Measurements from ENCODE around the gene AKT1. TPM values are rescaled to one million over a fixed set of nuclear protein-coding genes. Genes with fewer than 3 reads are reported as not detected.
"Not testable (repeated sequence)": the region's sequence is repeated elsewhere in the genome, so short reads cannot be mapped to it uniquely, and the experiment has no call there.

AKT1 gene
- total RNA-seq, 1 donor from 2014 or later: 147 TPM

- Mint-ChIP-seq H3K36me3 (ENCODE audit: insufficient read depth) (peaks cover 4% of the 10 kb centered on the region), H3K27ac (peak overlapping the region; percentile 92), H3K27me3 (no peaks in the 10 kb centered on the region), H3K4me1 (ENCODE audit: low read depth) (peaks cover 17% of the 10 kb centered on the region), H3K4me3 (ENCODE audit: low read depth) (peak overlapping the region; percentile 77), H3K9me3 (ENCODE audit: low read depth) (no peaks in the 10 kb centered on the region)
- TF ChIP-seq, protein P1, sequence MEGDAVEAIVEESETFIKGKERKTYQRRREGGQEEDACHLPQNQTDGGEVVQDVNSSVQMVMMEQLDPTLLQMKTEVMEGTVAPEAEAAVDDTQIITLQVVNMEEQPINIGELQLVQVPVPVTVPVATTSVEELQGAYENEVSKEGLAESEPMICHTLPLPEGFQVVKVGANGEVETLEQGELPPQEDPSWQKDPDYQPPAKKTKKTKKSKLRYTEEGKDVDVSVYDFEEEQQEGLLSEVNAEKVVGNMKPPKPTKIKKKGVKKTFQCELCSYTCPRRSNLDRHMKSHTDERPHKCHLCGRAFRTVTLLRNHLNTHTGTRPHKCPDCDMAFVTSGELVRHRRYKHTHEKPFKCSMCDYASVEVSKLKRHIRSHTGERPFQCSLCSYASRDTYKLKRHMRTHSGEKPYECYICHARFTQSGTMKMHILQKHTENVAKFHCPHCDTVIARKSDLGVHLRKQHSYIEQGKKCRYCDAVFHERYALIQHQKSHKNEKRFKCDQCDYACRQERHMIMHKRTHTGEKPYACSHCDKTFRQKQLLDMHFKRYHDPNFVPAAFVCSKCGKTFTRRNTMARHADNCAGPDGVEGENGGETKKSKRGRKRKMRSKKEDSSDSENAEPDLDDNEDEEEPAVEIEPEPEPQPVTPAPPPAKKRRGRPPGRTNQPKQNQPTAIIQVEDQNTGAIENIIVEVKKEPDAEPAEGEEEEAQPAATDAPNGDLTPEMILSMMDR (IDR thresholded peaks at IDR 0.05; ENCODE audit: unreplicated experiment): no peak
- DNase-seq (ENCODE audit: low spot score, unreplicated experiment): no peak
Measured at GRCh38 chr14:104753528-104754212, 41.9 kb downstream of the AKT1 start.

- Mint-ChIP-seq H3K27ac (peak within 1 kb of the TSS; percentile 97), H3K9me3 (ENCODE audit: low read depth) (no peaks in the 10 kb centered on the region), H3K4me3 (ENCODE audit: low read depth) (peak within 1 kb of the TSS; percentile 77), H3K36me3 (ENCODE audit: insufficient read depth) (peaks cover 4% of the 10 kb centered on the region), H3K27me3 (no peaks in the 10 kb centered on the region), H3K4me1 (ENCODE audit: low read depth) (peaks cover 17% of the 10 kb centered on the region)
- TF ChIP-seq, protein P1 (IDR thresholded peaks at IDR 0.05; ENCODE audit: unreplicated experiment): no peak
- DNase-seq (ENCODE audit: low spot score, unreplicated experiment): peak; percentile 99
Measured at GRCh38 chr14:104752735-104753527, 42.6 kb downstream of the AKT1 start, which contains the start of gene SIVA1. SIVA1 (plus strand) TSS chr14:104753147; CDS start chr14:104753202, 55 bp downstream.

GRCh38 chr14:104752423-104752734, 43.2 kb downstream of the AKT1 start:
- H3K27ac Mint-ChIP-seq: peak overlapping the region; percentile 97
- H3K27me3 Mint-ChIP-seq: no peaks in the 10 kb centered on the region
- H3K36me3 Mint-ChIP-seq (ENCODE audit: insufficient read depth): peaks cover 3% of the 10 kb centered on the region
- H3K9me3 Mint-ChIP-seq (ENCODE audit: low read depth): no peaks in the 10 kb centered on the region
- H3K4me1 Mint-ChIP-seq (ENCODE audit: low read depth): peaks cover 17% of the 10 kb centered on the region
- no peak for DNase-seq (ENCODE audit: low spot score, unreplicated experiment)
- peak overlapping the region; percentile 77 for H3K4me3 Mint-ChIP-seq (ENCODE audit: low read depth)
- TF ChIP-seq, protein P1 (IDR thresholded peaks at IDR 0.05; ENCODE audit: unreplicated experiment): no peak

- H3K27ac Mint-ChIP-seq: no peak overlapping the region
- H3K27me3 Mint-ChIP-seq: no peaks in the 10 kb centered on the region
- TF ChIP-seq, protein P1 (IDR thresholded peaks at IDR 0.05; ENCODE audit: unreplicated experiment): no peak
- no peaks in the 10 kb centered on the region for H3K9me3 Mint-ChIP-seq (ENCODE audit: low read depth)
- H3K4me3 Mint-ChIP-seq (ENCODE audit: low read depth): peak overlapping the region; percentile 77
- H3K4me1 Mint-ChIP-seq (ENCODE audit: low read depth): peaks cover 17% of the 10 kb centered on the region
- no peak for DNase-seq (ENCODE audit: low spot score, unreplicated experiment)
- H3K36me3 Mint-ChIP-seq (ENCODE audit: insufficient read depth): peaks cover 1% of the 10 kb centered on the region
Measured at GRCh38 chr14:104751539-104752422, 43.8 kb downstream of the AKT1 start.

DNA sequence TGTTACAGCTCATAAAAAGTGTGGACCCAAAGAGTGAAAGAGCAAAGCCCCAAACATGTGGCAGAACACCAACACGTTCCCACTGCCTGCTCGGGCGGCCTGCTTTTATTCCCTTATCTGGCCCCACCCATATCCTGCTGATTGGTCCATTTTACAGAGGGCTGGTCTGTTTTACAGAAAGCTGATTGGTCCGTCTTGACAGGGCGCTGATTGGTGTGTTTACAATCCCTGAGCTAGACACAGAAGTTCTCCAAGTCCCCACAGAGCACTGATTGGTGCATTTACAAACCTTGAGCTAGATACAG, 44.8 kb downstream of the AKT1 start:
- not testable (repeated sequence) for H3K27me3 Mint-ChIP-seq; DNase-seq (ENCODE audit: low spot score, unreplicated experiment); H3K4me3 Mint-ChIP-seq (ENCODE audit: low read depth); H3K27ac Mint-ChIP-seq; H3K36me3 Mint-ChIP-seq (ENCODE audit: insufficient read depth); H3K9me3 Mint-ChIP-seq (ENCODE audit: low read depth)
- peaks cover 16% of the 10 kb centered on the region for H3K4me1 Mint-ChIP-seq (ENCODE audit: low read depth)
